ENCODE results near the gene CLNS1A.
"Not testable (repeated sequence)": the region's sequence is repeated elsewhere in the genome, so short reads cannot be mapped to it uniquely, and the experiment has no call there.

The CLNS1A gene

DNA sequence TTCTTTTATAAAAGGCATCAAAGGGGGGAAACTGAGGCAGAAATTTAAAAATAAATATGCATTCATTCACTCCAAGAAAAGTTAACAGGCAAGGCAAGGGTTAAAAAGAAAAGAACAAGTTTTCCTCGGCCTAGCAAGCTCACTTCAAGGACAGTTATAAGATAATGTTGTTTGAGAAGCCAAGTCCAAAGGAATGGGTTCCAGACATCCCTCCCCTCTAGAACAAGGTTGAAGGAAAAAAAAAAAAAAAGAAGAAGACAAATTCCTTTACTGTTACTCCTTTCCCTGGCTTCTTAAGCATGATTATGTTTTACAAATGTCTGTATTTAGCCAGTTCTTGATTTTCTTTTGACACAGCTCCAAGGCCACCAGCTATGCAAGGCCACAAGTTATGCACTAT is 62.2 kb downstream of the CLNS1A start:
- not testable (repeated sequence) for H3K9ac ChIP-seq (ENCODE audit: low read length); H3K27ac ChIP-seq (ENCODE audit: low read depth, low read length); H3K4me3 ChIP-seq (ENCODE audit: low read depth in 1 of 2, low read length in 2 of 2); H3K27me3 ChIP-seq (ENCODE audit: control insufficient read depth in 1 of 2, insufficient read depth in 2 of 2, low read length in 2 of 2); H3K36me3 ChIP-seq (ENCODE audit: insufficient read depth, low read length); H3K9me3 ChIP-seq (ENCODE audit: low read length); H3K4me1 ChIP-seq (ENCODE audit: insufficient read depth, low read length)

GRCh38 chr11:77570896-77571295 is 66.7 kb downstream of the CLNS1A start:
- H3K9me3 ChIP-seq (ENCODE audit: low read length); H3K27me3 ChIP-seq (ENCODE audit: control insufficient read depth in 1 of 2, insufficient read depth in 2 of 2, low read length in 2 of 2); H3K9ac ChIP-seq (ENCODE audit: low read length); H3K4me3 ChIP-seq (ENCODE audit: low read depth in 1 of 2, low read length in 2 of 2); H3K36me3 ChIP-seq (ENCODE audit: insufficient read depth, low read length); H3K27ac ChIP-seq (ENCODE audit: low read depth, low read length); H3K4me1 ChIP-seq (ENCODE audit: insufficient read depth, low read length): not testable (repeated sequence)

DNA sequence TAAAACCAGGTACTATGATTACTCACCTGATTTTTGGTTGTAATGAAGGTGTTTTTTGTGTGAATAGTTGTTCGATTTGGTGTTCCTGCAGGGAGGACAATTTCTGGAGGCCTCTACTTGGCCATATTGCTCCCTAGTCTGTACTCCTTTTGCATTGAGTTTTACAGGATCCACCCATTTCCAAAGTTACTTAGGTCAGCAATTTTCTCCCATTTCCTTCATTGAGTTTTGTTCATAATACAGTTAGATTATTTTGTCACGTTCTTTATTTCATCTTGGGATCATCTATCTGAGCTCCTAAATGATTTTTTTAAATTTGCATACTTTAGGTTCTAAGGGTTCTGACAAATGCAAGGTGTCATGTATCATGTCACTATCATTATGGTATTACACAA is 67.9 kb downstream of the CLNS1A start:
- Histone ChIP-seq H3K36me3 (ENCODE audit: insufficient read depth, low read length) (no peaks in the 10 kb centered on the region), H3K9me3 (ENCODE audit: low read length) (no peaks in the 10 kb centered on the region), H3K4me3 (ENCODE audit: low read depth in 1 of 2, low read length in 2 of 2) (no peak overlapping the region), H3K27ac (ENCODE audit: low read depth, low read length) (no peak overlapping the region), H3K27me3 (ENCODE audit: control insufficient read depth in 1 of 2, insufficient read depth in 2 of 2, low read length in 2 of 2) (no peaks in the 10 kb centered on the region), H3K9ac (ENCODE audit: low read length) (no peak overlapping the region), H3K4me1 (ENCODE audit: insufficient read depth, low read length) (no peaks in the 10 kb centered on the region)

DNA sequence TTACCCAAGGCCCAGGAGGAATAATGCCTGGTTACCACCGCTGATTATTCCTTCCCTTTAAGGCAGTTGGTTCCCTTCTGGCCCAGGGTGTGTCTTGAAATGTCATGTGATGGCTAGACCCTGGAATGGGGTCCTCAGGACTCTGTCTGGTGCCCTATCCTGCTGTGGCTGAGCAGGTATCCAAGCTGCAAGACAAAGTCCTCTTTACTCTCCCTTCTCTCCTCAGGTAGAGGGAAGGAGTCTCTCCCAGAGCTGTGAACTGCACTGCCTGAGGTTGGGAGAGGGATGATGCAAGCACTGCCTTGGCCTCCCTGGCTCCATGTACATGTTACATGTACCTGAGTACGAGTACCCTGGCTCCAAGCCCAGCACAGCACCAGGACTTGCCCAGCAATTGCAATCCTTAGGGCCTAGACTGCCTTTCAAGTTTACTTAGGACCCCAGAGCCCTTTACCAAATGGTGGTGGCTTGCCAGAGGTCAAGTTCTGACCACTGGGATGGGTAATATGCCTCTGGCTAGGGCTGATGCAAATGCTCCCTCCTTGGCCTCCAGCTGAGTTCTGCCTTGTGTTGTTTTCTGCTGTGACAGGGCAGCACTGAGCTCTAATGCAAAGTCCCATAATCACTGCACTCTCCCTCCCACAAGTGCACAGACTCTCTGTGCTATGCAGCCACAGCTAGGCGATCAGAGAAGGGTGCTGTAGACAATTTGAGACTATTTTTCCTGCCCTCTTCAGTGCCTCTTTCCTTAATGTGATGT is 68.5 kb downstream of the CLNS1A start:
- no peak overlapping the region for H3K4me3 ChIP-seq (ENCODE audit: low read depth in 1 of 2, low read length in 2 of 2)
- no peaks in the 10 kb centered on the region for H3K36me3 ChIP-seq (ENCODE audit: insufficient read depth, low read length)
- H3K27ac ChIP-seq (ENCODE audit: low read depth, low read length) = no peak overlapping the region
- no peaks in the 10 kb centered on the region for H3K27me3 ChIP-seq (ENCODE audit: control insufficient read depth in 1 of 2, insufficient read depth in 2 of 2, low read length in 2 of 2)
- H3K9ac ChIP-seq (ENCODE audit: low read length) = no peak overlapping the region
- no peaks in the 10 kb centered on the region for H3K9me3 ChIP-seq (ENCODE audit: low read length)
- H3K4me1 ChIP-seq (ENCODE audit: insufficient read depth, low read length) = no peaks in the 10 kb centered on the region

DNA sequence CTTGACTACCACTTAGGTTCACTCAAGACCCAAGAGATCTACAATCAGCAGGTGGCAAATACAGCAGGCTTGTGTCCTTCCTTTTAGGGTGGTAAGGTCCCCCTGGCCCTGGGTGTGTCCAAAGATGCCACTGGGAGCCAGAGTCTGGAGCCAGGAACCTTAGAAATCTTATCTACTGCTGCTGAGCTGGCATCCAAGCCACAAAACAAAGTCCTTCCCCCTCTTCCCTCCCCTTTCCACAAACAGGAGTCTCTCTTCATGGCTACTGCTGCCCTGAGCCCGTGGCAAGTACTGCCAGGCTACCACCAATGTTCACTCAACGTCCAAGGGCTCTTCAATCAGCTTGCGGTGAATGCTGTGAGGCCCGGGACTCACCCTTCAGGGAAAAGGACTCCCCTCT is 69.3 kb downstream of the CLNS1A start:
- Histone ChIP-seq H3K9me3 (ENCODE audit: low read length) (no peaks in the 10 kb centered on the region), H3K4me1 (ENCODE audit: insufficient read depth, low read length) (no peaks in the 10 kb centered on the region), H3K4me3 (ENCODE audit: low read depth in 1 of 2, low read length in 2 of 2) (no peak overlapping the region), H3K27ac (ENCODE audit: low read depth, low read length) (no peak overlapping the region), H3K9ac (ENCODE audit: low read length) (no peak overlapping the region), H3K36me3 (ENCODE audit: insufficient read depth, low read length) (no peaks in the 10 kb centered on the region), H3K27me3 (ENCODE audit: control insufficient read depth in 1 of 2, insufficient read depth in 2 of 2, low read length in 2 of 2) (no peaks in the 10 kb centered on the region)

All from muscle layer of colon (tissue), 2 donors.